Right lobe of liver (tissue), 4 donors: ENCODE data around the gene SRR.

ENCODE experiments used
- CTCF ChIP-seq, 4 donors: fragments of 200-600 bp in 3 of 4; fragments of 450-650 bp in 1 of 4; IDR thresholded peaks; one replicate each; pipeline versions ENCODE4 v1.5.1 to v1.8.0; 2016 to 2022; ENCODE audit warnings: antibody characterized with exemption in 4 of 4, mild to moderate bottlenecking in 2 of 4
- POLR2A ChIP-seq: fragments of 450-650 bp; IDR thresholded peaks from one replicate; pipeline ENCODE4 v1.6.1; 2017; ENCODE audit warnings: antibody characterized with exemption, mild to moderate bottlenecking
- donor health status: DM: no; HTN: no; CAD: no.
- donor health status: DM: no; HTN: no; CAD: no.
- donor health status: DM: no; HTN: yes; CAD: no.

DNA sequence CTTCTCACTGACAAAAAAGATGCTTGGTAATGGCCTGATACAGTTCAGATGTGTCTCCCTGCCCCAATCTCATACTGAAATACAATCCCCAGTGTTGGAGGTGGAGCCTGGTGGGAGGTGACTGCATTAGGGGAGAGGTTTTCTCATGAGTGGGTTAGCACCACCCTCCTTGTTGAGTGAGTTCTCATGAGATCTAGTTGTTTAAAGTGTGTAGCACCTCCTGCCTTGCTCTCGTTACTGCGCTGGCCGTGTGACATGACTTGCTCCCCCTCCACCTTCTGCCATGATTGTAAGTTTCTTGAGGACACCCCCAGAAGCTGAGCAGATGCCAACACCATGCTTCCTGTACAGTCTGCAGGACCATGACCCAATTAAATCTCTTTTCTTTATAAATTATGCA lies 27.6 kb downstream of the SRR start:
- TF ChIP-seq CTCF (IDR thresholded peaks at IDR 0.05) (no peak), POLR2A (no peak)
